LNCAP (cell line): Measurements from ENCODE around the gene STIM2.

Experiments
- CTCF ChIP-seq: fragments of 450-650 bp; IDR thresholded peaks from 2 replicates; pipeline ENCODE4 v1.5.1; 2017; ENCODE audit warnings: mild to moderate bottlenecking

The STIM2 gene

GRCh38 chr4:26842911-26843310 is 17.7 kb upstream of the STIM2 start:
- TF ChIP-seq CTCF, result no peak

GRCh38 chr4:26850528-26850927 is 10.1 kb upstream of the STIM2 start:
- no peak for TF ChIP-seq CTCF

GRCh38 chr4:26851129-26851528 is 9.5 kb upstream of the STIM2 start:
- TF ChIP-seq CTCF, result no peak

- TF ChIP-seq CTCF, result no peak
These were observed 5.9 kb upstream of the STIM2 start for GRCh38 chr4:26854701-26855100.

GRCh38 chr4:26856906-26857277 is 3.7 kb upstream of the STIM2 start:
- no peak for TF ChIP-seq CTCF

- no peak for TF ChIP-seq CTCF
These were observed 3.2 kb upstream of the STIM2 start for GRCh38 chr4:26857278-26858034.

GRCh38 chr4:26858035-26858918 is 2.4 kb upstream of the STIM2 start:
- no peak for TF ChIP-seq CTCF
